Measurements from ENCODE around the gene PLA2G3. TPM values are rescaled to one million over a fixed set of nuclear protein-coding genes. Genes with fewer than 3 reads are reported as not detected.

The PLA2G3 gene
- total RNA-seq, 1 experiment from 2014 or later, result 18.3 TPM

DNA sequence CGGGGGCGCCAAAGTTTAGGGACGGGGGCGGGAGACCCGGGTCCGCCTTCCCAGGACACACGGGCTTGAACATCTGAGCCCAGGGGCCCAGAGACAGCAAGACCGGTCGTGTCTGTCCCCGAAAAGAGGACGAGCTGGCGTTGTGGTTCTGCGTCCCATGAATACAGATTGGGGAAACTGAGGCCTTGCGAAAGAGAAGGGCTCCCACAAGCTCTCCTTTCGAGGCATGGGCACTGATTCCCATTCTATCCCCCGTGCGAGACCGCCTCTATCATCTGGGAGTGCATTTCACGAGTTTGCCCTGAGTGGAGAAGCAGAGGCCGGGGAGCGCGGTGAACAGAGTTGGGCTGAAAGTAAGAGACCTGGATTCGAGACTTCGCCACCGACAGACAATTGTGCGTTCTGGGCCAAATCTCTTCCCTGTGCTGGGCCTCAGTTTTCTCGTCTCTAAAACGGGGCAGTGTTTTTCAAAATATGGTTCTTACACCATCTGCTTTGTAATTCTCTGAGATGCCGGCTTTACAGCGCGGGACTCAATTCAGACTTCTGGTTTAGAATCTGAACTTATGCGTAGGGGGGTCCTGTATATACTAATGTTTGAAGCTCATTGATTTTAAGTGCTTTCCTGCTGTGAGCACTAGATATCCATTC, 20.1 kb upstream of the PLA2G3 start:
- DNase-seq (ENCODE audit: low spot score), result no peak
- TF ChIP-seq JUN (CRISPR knock-in tag; IDR thresholded peaks at IDR 0.05), result 0 out of 2 replicates have a peak, but pooled peaks have one; percentile 24
- TF ChIP-seq, protein P1, sequence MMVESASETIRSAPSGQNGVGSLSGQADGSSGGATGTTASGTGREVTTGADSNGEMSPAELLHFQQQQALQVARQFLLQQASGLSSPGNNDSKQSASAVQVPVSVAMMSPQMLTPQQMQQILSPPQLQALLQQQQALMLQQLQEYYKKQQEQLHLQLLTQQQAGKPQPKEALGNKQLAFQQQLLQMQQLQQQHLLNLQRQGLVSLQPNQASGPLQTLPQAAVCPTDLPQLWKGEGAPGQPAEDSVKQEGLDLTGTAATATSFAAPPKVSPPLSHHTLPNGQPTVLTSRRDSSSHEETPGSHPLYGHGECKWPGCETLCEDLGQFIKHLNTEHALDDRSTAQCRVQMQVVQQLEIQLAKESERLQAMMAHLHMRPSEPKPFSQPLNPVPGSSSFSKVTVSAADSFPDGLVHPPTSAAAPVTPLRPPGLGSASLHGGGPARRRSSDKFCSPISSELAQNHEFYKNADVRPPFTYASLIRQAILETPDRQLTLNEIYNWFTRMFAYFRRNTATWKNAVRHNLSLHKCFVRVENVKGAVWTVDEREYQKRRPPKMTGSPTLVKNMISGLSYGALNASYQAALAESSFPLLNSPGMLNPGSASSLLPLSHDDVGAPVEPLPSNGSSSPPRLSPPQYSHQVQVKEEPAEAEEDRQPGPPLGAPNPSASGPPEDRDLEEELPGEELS (CRISPR knock-in tag; IDR thresholded peaks at IDR 0.05), result no peak
- TF ChIP-seq ELF4 (CRISPR knock-in tag; IDR thresholded peaks at IDR 0.05; ENCODE audit: low read depth), result no peak
- TF ChIP-seq SMAD4 (CRISPR knock-in tag; IDR thresholded peaks at IDR 0.05), result no peak
- peak; percentile 80 for TF ChIP-seq ZNF121 (CRISPR knock-in tag; IDR thresholded peaks at IDR 0.05)
- no peak for TF ChIP-seq TEAD4 (CRISPR knock-in tag; IDR thresholded peaks at IDR 0.05)
- TF ChIP-seq RELA (CRISPR knock-in tag; IDR thresholded peaks at IDR 0.05; ENCODE audit: borderline replicate concordance), result no peak
- POLR2A ChIA-PET, result interaction anchor here (0.5 to 1.5 kb wide), 5 partner anchors 52 to 193 kb away, joined by 3 to 5 read pairs (median 3); partner anchors contain the start of genes MORC2, PIK3IP1 and TUG1
- peaks cover 4% of the 10 kb centered on the region for H3K36me3 Mint-ChIP-seq
- peaks cover 10% of the 10 kb centered on the region for H3K4me1 Mint-ChIP-seq
- peak overlapping the region; percentile 92 for H3K4me3 Mint-ChIP-seq
- CTCF ChIA-PET, result interaction anchor here (0.8 to 2.7 kb wide), 8 partner anchors 10 to 153 kb away, joined by 3 to 13 read pairs (median 5); partner anchors contain the start of gene SELENOM
- H3K27me3 Mint-ChIP-seq (ENCODE audit: low read depth), result peaks cover 43% of the 10 kb centered on the region
- H3K27ac Mint-ChIP-seq, result peak overlapping the region; percentile 95
- peaks cover 6% of the 10 kb centered on the region; the same call in 1 of the 2 replicates for H3K9me3 Mint-ChIP-seq
- peak; percentile 54 for ATAC-seq

DNA sequence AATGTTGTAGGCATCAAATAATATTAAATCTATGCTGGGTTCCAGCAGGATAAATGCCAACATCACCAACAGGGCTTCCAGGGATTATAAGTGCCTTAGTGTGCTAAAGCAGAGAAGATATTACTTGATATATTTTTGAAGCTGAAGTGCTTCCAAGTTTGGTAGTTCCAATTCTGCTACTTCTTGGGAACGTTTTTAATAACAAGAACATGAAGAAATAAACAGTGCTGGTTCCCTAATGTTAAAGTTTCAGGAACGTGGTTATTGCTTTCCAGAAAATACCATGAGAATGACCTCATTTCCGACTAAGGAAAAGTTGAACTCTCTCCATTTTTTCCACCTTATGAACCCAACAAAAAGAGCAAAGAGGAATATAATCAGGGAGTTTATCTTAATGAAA, 15.1 kb upstream of the PLA2G3 start:
- Mint-ChIP-seq H3K36me3 (no peaks in the 10 kb centered on the region), H3K4me3 (no peak overlapping the region), H3K9me3 (peaks cover 6% of the 10 kb centered on the region; the same call in 1 of the 2 replicates), H3K27ac (no peak overlapping the region), H3K4me1 (no peaks in the 10 kb centered on the region), H3K27me3 (ENCODE audit: low read depth) (peaks cover 66% of the 10 kb centered on the region)
- ATAC-seq, result no peak
- ChIA-PET POLR2A (interaction anchor here (1.0 kb wide), 1 partner anchor 14 kb away, joined by 3 read pairs; no protein-coding TSS in a partner anchor), CTCF (interaction anchor here (0.8 to 1.4 kb wide), 2 partner anchors 67 to 118 kb away, joined by 4 read pairs; no protein-coding TSS in a partner anchor)
- no peak for DNase-seq (ENCODE audit: low spot score)
- TF ChIP-seq, protein P2, sequence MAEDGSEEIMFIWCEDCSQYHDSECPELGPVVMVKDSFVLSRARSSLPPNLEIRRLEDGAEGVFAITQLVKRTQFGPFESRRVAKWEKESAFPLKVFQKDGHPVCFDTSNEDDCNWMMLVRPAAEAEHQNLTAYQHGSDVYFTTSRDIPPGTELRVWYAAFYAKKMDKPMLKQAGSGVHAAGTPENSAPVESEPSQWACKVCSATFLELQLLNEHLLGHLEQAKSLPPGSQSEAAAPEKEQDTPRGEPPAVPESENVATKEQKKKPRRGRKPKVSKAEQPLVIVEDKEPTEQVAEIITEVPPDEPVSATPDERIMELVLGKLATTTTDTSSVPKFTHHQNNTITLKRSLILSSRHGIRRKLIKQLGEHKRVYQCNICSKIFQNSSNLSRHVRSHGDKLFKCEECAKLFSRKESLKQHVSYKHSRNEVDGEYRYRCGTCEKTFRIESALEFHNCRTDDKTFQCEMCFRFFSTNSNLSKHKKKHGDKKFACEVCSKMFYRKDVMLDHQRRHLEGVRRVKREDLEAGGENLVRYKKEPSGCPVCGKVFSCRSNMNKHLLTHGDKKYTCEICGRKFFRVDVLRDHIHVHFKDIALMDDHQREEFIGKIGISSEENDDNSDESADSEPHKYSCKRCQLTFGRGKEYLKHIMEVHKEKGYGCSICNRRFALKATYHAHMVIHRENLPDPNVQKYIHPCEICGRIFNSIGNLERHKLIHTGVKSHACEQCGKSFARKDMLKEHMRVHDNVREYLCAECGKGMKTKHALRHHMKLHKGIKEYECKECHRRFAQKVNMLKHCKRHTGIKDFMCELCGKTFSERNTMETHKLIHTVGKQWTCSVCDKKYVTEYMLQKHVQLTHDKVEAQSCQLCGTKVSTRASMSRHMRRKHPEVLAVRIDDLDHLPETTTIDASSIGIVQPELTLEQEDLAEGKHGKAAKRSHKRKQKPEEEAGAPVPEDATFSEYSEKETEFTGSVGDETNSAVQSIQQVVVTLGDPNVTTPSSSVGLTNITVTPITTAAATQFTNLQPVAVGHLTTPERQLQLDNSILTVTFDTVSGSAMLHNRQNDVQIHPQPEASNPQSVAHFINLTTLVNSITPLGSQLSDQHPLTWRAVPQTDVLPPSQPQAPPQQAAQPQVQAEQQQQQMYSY (CRISPR knock-in tag; IDR thresholded peaks at IDR 0.05), result no peak
- TF ChIP-seq ZNF263 (CRISPR knock-in tag; IDR thresholded peaks at IDR 0.05; ENCODE audit: low read depth), result no peak
- TF ChIP-seq, protein P3, sequence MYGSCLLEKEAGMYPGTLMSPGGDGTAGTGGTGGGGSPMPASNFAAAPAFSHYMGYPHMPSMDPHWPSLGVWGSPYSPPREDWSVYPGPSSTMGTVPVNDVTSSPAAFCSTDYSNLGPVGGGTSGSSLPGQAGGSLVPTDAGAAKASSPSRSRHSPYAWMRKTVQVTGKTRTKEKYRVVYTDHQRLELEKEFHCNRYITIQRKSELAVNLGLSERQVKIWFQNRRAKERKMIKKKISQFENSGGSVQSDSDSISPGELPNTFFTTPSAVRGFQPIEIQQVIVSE (CRISPR knock-in tag; IDR thresholded peaks at IDR 0.05; ENCODE audit: borderline replicate concordance), result no peak
- no peak for TF ChIP-seq MXD4 (CRISPR knock-in tag; IDR thresholded peaks at IDR 0.05; ENCODE audit: borderline replicate concordance)
- TF ChIP-seq NR1H2 (CRISPR knock-in tag; IDR thresholded peaks at IDR 0.05), result no peak
- no peak for TF ChIP-seq CBFB (CRISPR knock-in tag; IDR thresholded peaks at IDR 0.05; ENCODE audit: low read depth)
- no peak for TF ChIP-seq OVOL2 (CRISPR knock-in tag; IDR thresholded peaks at IDR 0.05; ENCODE audit: borderline replicate concordance)
- TF ChIP-seq GTF2I (CRISPR knock-in tag; conservative IDR thresholded peaks at IDR 0.05), result no peak
- no peak for TF ChIP-seq ZNF671 (CRISPR knock-in tag; IDR thresholded peaks at IDR 0.05)
- TF ChIP-seq, protein P4, sequence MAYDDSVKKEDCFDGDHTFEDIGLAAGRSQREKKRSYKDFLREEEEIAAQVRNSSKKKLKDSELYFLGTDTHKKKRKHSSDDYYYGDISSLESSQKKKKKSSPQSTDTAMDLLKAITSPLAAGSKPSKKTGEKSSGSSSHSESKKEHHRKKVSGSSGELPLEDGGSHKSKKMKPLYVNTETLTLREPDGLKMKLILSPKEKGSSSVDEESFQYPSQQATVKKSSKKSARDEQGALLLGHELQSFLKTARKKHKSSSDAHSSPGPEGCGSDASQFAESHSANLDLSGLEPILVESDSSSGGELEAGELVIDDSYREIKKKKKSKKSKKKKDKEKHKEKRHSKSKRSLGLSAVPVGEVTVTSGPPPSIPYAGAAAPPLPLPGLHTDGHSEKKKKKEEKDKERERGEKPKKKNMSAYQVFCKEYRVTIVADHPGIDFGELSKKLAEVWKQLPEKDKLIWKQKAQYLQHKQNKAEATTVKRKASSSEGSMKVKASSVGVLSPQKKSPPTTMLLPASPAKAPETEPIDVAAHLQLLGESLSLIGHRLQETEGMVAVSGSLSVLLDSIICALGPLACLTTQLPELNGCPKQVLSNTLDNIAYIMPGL (CRISPR knock-in tag; IDR thresholded peaks at IDR 0.05), result no peak
- TF ChIP-seq CREM (CRISPR knock-in tag; IDR thresholded peaks at IDR 0.05), result no peak
- TF ChIP-seq TCF7 (CRISPR knock-in tag; IDR thresholded peaks at IDR 0.05; ENCODE audit: low read depth), result no peak
- no peak for TF ChIP-seq ATF1 (CRISPR knock-in tag; IDR thresholded peaks at IDR 0.05)

Data from WTC11 (cell line).